HepG2 (cell line): ENCODE data around the gene APLP1.

Source experiments
- ATF7 ChIP-seq, 2 experiments: fragments of 450-650 bp in 1 of 2; sonication (generic) in 1 of 2; formaldehyde crosslinking in 1 of 2; IDR thresholded peaks; 2 replicates each; pipeline versions ENCODE4 v1.4.0 to v1.6.1; 2016 to 2020; ENCODE audit warnings: antibody characterized with exemption in 1 of 2, mild to moderate bottlenecking in 1 of 2, missing genetic modification reagents in 1 of 2
- FOXA3 ChIP-seq: IDR thresholded peaks from 2 replicates; pipeline ENCODE4 v1.6.1; 2016; ENCODE audit warnings: missing genetic modification reagents, missing compliant biosample characterization
- KDM4B ChIP-seq: sonication (generic); formaldehyde crosslinking; IDR thresholded peaks from 2 replicates; pipeline ENCODE4 v1.4.0; 2020; ENCODE audit warnings: missing genetic modification reagents
- SETDB1 ChIP-seq: sonication (generic); formaldehyde crosslinking; IDR thresholded peaks from 2 replicates; pipeline ENCODE4 v1.5.1; 2020; ENCODE audit warnings: missing genetic modification reagents, mild to moderate bottlenecking, borderline replicate concordance
- ZNF10 ChIP-seq: sonication (generic); formaldehyde crosslinking; IDR thresholded peaks from 2 replicates; pipeline ENCODE4 v1.4.0; 2020; ENCODE audit warnings: mild to moderate bottlenecking, low read depth, missing genetic modification reagents, borderline replicate concordance
- ZNF329 ChIP-seq: sonication (generic); formaldehyde crosslinking; IDR thresholded peaks from 2 replicates; pipeline ENCODE4 v1.9.0; 2021; ENCODE audit warnings: low read depth, mild to moderate bottlenecking, missing genetic modification reagents
- ZNF512 ChIP-seq: sonication (generic); formaldehyde crosslinking; IDR thresholded peaks from 2 replicates; pipeline ENCODE4 v1.4.0; 2020; ENCODE audit warnings: mild to moderate bottlenecking, missing genetic modification reagents

- TF ChIP-seq ZNF329 (CRISPR knock-in tag): no peak
- no peak for TF ChIP-seq FOXA3 (CRISPR knock-in tag)
- TF ChIP-seq KDM4B (CRISPR knock-in tag): no peak
- TF ChIP-seq ZNF512 (CRISPR knock-in tag): no peak
- TF ChIP-seq ATF7 (IDR thresholded peaks at IDR 0.05): no peak
- TF ChIP-seq ATF7 (CRISPR knock-in tag; IDR thresholded peaks at IDR 0.05): no peak
- no peak for TF ChIP-seq SETDB1 (CRISPR knock-in tag)
- TF ChIP-seq ZNF10 (CRISPR knock-in tag): no peak
Observed at GRCh38 chr19:35856546-35857149, 11.7 kb upstream of the APLP1 start, which contains the start of gene KIRREL2.
